ENCODE data around the gene TBC1D4.
"Not testable (repeated sequence)": the region's sequence is repeated elsewhere in the genome, so short reads cannot be mapped to it uniquely, and the experiment has no call there.

The TBC1D4 gene

DNA sequence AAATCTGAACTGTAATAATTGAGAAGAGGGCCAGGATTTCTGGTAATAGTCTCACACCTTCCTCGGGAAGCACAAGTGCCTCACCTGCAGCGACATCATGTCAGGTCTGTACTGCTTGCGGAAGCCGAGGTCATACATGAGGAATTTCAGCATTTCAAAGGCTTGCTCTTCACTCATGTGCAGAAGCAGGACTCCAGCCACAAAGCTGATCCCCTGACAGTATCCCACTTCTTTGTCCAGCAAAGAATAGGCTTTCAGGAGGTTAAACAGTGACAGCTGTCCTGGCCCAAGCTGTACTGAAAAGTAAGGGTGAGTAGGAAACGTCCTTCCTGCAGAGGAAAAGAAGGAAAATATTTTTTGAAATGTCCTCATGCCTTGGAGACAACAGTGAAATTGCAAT is 182.7 kb downstream of the TBC1D4 start:
- in situ Hi-C loops (cut with MboI; ENCODE audit: low sequenced_read_pairs) = no loop called here

DNA sequence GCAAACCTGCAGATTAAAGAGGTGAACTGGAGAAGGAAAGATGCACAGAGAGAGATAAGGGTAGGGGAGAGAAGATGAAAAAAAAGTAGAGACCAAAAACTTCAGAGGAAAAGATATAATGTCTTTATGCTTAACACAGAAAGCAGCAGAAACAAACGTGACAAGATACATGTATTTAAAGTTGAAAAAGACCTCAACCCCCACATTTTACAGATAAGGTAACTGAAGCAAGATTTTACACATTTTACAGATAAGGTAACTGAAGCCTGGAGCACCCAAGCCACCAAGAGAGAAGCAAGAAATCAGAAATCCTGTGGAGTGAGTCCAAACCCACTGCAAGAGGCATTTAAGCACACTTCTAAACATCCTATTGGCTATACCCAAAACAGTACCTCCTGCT is 185.3 kb downstream of the TBC1D4 start:
- in situ Hi-C loops (cut with MboI; ENCODE audit: low sequenced_read_pairs) = no loop called here

DNA sequence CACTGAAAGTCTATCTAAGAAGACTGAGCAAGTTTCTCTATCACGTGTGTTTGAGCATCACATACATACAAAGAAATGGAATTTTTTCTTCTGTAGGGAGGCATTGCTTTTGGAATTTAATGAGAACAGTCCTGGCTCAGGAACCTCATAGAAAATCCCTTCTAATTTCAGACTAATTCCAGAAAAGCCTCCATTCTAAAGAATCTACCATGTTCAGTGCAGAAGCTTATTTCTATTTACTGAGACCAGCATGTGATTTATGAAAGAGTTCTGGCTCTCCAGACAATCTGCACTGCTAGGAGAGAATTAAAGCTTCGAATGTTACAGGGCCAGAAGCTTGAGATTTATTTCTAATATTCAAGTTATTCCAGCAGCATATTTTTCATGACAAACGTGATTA is 186.8 kb downstream of the TBC1D4 start:
- in situ Hi-C loops (cut with MboI; ENCODE audit: low sequenced_read_pairs) = no loop called here

DNA sequence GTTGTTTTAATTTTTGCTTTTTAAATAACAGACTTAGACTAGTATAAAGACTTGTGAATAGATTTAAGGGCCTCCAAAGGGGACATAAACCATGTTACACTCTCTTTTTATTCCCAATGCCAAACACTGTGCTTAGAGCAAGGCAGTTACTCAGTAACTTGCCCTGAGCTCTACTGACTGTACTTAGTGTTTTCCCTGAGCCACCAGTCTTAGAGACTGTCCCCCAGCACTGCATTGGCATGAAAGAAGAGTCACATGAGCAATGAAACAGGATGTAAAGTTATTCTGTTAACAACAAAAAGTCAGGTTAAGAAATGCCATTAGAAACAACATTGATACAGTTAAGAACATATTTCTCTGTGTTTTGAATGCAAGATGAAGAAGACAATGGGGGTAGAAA is 187.9 kb downstream of the TBC1D4 start:
- in situ Hi-C loops (cut with MboI; ENCODE audit: low sequenced_read_pairs) = no loop called here

DNA sequence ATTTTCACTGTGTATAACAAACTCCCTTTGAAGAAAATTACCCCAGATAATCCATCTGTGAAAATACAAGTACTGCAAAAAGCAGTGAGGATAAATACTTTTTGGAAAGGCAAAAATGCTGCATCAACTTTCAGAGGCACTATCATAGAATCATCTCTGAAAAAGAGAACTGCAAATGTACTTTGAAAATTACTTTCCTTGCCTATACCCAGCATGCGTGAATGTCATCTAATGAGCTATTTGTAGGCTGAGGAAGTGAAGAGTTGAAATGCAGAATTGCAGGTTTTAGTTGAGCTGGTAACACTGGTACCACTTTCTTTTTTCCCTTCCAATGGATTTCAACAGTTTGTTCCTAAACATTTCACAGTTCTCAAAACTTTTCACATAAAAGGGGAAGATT is 196.7 kb downstream of the TBC1D4 start:
- in situ Hi-C loops (cut with MboI; ENCODE audit: low sequenced_read_pairs) = no loop called here

DNA sequence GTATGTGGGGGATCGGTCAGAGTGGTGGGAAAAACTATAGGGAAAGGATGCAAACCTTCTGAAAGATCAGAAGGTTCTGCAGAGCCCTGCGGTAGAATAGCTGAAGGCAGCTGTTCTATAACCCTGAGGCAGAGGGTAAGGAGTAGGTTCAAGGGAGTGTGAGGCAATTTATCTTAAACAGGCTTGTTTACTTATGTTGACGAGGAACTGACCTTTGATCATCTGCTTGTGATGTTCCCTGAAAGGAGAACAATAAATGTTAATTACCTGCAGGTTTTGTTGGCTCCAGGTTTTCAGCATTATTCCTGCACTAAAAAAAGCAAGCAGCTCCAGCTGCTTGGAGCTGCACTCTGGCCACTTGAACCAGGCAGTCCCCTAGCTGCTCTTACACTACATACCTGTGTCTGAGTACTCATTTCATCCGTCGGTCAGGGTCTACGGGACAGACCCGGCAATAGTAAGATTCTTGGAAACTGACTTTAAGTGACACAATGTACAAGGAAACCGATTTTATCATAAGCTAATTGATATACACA is 202.1 kb downstream of the TBC1D4 start:
- in situ Hi-C loops (cut with MboI; ENCODE audit: low sequenced_read_pairs) = no loop called here

DNA sequence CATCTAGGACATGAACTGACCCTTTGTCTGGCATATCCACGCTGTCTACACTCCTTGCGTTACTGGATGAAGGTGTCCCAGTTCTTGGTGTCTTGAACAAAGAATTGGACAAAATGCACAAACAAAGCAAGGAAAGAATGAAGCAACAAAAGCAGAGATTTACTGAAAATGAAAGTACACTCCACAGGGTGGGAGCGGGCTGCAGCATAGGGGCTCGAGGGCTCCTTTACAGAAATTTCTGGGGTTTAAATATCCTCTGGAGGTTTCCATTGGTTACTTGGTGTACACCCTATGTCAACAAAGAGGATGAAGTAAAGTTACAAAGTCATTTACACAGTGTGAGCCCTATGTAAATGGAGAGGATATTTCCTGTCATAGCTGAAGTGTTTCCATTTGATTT is 208.3 kb downstream of the TBC1D4 start:
- in situ Hi-C loops (cut with MboI; ENCODE audit: low sequenced_read_pairs) = not testable (repeated sequence)

DNA sequence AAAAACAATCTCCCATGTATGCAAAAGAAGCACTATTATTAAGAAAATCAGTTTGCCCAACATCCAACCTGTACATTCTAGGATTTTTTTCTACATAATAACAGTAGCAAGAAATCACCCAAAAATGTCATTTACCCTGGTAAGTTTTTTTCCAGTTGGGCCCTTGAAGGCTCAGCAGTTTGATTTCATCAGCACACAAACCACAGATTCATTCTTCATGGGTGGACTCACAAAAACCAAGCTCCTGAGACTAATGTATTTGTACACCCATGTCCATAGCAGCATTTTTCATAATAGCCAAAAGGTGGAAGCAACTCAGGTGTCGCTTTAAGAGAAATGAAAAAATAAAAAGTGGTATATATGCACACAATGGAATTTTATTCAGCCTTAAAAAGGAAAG is 210.1 kb downstream of the TBC1D4 start:
- in situ Hi-C loops (cut with MboI; ENCODE audit: low sequenced_read_pairs) = no loop called here

DNA sequence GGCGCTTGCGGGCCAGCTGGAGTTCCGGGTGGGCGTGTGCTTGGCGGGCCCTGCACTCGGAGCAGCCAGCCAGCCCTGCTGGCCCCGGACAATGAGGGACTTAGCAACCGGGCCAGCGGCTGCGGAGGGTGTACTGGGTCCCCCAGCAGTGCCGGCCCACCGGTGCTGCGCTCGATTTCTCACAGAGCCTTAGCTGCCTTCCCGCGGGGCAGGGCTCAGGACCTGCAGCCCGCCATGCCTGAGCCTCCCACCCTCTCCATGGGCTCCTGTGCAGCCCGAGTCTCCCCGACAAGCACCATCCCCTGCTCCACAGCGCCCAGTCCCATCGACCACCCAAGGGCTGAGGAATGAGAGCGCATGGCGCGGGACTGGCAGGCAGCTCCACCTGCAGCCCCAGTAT is 213.5 kb downstream of the TBC1D4 start:
- in situ Hi-C loops (cut with MboI; ENCODE audit: low sequenced_read_pairs) = not testable (repeated sequence)

DNA sequence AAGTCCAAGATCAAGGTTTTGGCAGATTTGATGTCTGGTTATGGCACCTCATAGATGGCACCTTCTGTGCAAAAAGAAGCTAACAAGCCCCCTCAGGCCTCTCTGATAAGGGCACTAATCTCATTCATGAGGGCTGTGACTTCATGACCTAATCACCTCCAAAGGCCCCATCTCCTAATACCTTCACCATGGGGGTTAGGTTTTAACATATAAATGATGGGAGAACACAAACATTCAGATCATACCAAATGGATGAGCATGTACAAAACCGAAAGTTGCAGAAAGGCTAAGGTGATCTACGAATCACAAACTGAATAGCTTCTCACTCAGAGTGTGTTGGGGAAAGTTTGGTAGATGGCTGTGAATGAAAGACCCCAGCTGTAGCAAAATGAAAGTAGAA is 217.4 kb downstream of the TBC1D4 start:
- in situ Hi-C loops (cut with MboI; ENCODE audit: low sequenced_read_pairs) = no loop called here

DNA sequence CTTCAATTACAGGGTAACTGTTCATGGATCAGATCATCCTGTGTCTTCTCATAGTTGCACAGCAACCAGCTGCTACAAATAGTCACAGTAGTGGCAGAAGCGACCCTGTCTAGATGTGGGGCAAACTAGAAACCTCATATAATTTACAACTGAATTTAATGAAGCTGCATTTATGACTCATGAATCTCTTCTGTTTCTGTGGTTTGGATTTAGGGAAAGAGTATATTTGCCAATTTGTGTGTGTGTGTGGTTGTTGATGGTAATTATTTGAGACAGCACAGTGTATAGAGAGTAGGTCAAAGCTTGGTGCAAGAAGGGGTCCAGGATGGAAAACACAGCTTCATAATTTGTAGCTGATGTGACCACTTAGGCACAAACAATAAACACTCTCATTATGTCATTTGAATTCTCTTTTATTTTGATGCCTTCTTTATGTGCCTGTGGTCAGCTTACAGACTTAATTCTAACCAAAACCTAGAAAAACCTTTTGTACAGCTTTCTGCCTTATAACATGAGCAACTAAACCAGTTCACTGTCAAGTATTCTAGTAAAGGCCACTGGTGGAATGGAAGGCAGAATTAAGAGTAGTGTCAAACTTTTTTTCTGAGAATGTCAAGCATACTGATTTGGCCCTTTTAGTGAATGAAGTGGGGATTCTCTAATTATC is 218.1 kb downstream of the TBC1D4 start:
- in situ Hi-C loops (cut with MboI; ENCODE audit: low sequenced_read_pairs) = no loop called here

DNA sequence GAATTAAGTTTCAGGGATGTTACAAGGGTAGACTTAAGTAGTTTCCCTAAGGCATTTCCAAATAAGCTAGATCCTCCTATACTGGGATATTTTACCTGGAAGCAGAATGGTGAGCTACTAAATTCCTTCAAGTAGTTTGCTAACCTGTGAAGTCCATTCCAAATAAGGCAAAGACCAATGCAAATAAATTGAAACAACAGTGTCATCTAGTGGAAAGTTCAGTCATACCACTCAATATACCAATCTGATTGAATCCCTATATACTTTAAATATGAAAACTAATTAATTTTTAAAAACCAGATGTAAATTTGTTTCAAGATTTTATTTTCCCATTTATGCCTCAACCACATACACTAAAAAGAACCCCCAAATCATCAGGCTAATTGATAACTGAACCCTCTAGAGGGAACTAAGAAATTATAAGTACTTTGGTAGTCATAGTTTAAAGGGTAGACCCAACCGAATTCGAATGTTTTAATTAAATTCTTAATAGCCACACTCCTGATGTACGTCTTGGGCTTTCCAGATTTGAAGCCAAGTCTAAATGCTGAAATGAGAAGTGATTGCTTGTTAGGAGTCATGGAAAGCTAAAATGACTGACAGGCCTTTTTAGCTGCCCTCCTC is 223.7 kb downstream of the TBC1D4 start:
- in situ Hi-C loops (cut with MboI; ENCODE audit: low sequenced_read_pairs) = no loop called here

DNA sequence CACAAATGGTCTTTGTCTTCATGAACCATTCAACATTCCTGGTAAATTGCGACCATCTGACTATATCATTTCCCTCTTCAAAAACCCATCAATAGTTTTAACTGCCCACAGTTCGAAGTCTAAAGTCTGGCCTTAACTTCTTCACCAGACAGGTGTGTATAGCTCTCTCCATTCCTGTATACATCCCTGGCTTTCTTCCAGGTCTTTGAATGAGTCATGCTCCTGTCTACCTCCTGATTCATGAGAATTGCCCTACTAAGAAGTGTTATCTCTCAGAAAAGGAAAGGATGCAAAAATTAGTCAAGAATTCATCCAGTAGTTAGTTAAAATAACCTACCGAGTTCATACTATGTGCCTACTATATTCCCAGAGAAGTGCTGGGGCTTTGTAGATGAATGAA is 225.0 kb downstream of the TBC1D4 start:
- in situ Hi-C loops (cut with MboI; ENCODE audit: low sequenced_read_pairs) = no loop called here

DNA sequence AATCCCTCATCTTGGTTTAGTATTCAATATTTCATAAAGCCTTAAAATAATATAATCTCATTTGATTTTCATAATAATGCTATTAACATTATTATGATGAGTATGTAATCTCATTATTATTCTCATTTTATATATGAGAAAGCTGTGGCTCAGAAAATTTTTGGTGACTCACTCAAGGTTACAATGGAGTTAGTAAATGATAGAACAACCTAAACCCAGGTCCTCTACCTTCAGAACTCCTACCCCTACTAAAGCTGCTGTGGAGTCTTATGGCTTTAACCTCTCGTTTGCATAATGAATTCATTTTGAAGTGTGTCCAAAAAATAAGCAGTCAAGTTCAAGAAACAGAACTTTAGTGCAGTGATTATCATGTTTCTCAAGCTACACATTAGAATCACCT is 226.3 kb downstream of the TBC1D4 start:
- in situ Hi-C loops (cut with MboI; ENCODE audit: low sequenced_read_pairs) = no loop called here

DNA sequence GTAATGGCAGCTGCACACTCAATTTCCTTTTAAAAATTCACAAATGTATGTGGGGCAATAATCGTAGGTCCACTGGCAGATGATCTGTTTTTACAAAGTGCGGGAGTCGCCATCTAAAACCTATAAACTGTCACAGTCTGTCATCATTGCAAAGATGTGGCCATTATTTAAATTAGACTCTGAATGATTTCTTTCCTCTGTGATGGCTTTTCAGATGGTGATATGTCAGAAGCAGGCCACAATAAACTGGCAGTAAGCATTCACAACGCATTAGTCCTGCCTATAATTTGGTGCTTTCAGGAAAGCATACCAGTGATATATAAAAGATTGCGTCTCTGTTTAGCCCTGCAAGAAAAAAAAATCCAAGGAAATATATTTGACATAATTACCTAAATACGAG is 226.8 kb downstream of the TBC1D4 start:
- in situ Hi-C loops (cut with MboI; ENCODE audit: low sequenced_read_pairs) = no loop called here

DNA sequence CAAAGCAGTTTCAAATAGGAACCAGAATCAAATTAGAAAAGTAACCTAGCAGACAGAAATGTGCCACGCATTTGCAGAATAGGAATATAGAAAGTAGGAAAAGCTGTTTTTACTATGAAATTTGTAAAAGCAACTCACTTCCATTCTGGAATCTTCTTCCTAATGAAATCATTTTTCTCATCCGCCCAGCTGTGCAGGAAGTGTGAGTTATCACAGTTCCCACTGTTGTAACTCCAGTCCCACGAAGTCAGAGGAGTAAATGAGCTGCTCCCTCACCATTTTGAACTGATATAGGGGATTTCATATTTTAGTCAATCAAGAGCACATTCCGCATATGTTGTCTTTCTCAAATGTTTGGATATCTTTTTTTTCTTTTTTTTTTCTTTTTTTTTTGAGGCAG is 230.8 kb downstream of the TBC1D4 start:
- in situ Hi-C loops (cut with MboI; ENCODE audit: low sequenced_read_pairs) = no loop called here

DNA sequence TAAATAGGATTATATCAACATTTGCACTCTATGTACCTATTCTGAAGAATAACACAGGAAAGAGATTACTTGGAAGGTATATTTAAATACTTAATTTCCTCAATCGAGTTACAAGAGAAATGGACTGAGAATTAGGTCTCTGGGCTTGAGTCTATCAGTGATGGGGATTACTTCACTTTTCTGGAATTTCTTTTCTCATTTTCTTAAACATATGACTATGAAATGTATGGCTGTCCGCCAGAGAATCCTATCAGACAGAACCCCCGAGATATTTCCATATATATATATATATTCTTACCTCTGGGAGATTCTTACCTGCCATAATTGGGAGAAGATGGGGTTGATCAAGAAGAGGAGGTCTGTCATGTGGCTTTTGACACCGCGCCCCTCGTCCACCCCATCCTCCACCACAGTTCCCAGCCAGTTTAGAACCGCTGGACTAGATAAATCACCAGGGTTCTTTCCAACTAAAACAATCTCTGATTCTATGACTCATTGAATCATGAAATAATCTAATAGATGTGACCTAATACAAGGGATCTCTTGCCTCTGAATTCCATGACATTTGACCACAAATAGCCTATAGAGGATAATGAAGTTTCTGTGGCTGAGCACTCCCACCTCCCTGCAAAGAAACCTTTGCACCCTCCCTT is 231.3 kb downstream of the TBC1D4 start:
- in situ Hi-C loops (cut with MboI; ENCODE audit: low sequenced_read_pairs) = no loop called here

DNA sequence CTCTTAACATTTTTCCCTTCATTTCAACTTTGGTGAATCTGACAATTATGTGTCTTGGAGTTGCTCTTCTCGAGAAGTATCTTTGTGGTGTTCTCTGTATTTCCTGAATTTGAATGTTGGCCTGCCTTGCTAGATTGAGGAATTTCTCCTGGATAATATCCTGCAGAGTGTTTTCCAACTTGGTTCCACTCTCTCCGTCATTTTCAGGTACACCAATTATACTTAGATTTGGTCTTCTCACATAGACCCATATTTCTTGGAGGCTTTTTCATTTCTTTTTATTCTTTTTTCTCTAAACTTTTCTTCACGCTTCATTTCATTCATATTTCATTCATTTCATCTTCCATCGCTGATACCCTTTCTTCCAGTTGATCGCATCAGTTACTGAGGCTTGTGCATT is 236.4 kb downstream of the TBC1D4 start:
- in situ Hi-C loops (cut with MboI; ENCODE audit: low sequenced_read_pairs) = not testable (repeated sequence)

DNA sequence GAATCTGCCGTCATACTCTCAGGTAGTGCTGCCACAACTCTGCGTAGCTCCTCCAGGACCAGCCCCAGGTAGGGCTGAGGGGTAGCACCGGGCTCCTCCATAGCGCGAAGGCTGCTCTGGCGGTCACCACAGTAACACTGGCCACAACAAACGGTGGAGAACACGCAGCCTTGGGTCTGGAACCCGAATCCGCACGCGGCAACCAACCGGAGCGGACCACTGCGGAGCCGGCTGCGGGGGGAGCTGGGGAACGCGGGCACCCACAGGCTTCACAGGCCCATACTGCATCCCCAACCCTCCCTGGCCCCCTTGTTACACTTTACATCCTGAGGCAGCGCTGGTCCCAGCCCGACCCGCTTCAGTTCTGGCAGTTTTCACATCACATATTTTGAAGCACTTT is 241.7 kb downstream of the TBC1D4 start:
- in situ Hi-C loops (cut with MboI; ENCODE audit: low sequenced_read_pairs) = not testable (repeated sequence)

DNA sequence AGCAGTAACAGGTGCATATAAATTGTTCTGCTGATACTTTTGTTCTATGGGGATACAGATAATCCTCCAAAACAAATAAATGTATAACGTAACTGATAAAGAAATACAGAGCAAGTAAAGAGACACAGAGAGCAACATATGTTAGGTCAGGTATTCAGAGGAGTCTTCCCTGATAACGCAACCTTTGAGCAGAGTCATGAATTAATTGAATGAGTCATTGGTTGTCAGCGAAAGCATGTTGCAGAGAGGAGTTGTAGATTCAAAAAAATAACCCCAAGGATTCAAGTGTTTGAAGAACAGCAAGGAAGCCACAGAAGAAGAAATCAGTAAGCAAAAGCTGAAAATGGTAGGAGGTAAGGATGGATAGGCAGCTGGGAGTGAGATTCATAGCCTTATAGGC is 245.2 kb downstream of the TBC1D4 start:
- in situ Hi-C loops (cut with MboI; ENCODE audit: low sequenced_read_pairs) = no loop called here

Measured in hTERT RPE-1 (cell line).